ENCODE results near the gene NFATC4. TPM values are rescaled to one million over a fixed set of nuclear protein-coding genes. Genes with fewer than 3 reads are reported as not detected.
"Not testable (repeated sequence)": the region's sequence is repeated elsewhere in the genome, so short reads cannot be mapped to it uniquely, and the experiment has no call there.

The NFATC4 gene
- total and polyA plus RNA-seq, 2 of the 4 experiments (the other 2 are of a cell fraction) = 15.6 to 35.8 TPM

DNA sequence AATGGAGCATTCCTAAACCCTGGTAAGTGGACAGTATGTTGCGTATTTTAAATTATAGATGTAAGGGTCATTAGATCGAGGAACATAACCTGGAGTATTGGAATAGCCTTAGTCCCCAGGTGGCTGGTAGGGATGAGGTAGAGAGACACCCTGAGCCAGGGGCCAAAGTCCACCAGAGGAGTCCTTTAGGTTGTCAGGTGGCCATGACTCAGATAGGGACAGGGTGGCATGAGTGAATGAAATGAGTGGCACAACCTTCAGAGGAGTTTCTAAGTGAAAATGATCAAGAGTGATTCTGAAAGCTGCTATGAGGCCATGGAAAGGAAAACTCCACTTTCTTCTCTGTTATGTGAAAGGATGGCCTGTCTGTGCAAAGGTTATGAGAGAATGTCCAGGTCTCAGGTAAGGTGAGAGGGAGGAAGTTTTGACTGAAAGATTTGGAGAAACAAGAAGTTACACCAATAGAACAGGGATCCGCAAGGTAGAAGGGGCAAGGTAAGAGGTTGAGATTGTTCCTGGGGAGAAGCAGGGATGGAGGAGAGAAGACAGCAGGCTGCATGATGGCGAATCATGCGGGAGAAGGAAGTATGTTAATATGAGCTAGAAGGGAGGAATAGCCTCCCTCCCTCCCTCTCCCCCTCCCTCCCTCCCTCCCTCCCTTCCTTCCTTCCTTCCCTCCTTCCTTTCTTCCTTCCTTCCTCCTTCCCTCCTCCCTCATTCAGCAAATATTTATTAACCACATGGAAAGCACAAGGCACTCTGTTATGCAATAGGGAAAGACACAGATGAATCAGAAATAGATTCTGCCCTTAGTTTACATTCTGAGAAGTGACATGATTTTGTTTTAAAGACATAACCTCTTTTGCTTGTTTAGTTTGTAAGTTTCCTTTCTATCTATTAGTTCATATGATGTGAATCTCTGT, 14.2 kb upstream of the NFATC4 start:
- intact Hi-C loops (cut with micrococcal nuclease) = loop anchor here (1.0 kb wide), 1 partner anchor 11 kb away; no protein-coding TSS in a partner anchor
- peak overlapping the region; percentile 40; the same call in 1 of the 2 replicates for H3K4ac ChIP-seq (ENCODE audit: low read depth, low read length)
- H3K56ac ChIP-seq (ENCODE audit: extremely low read depth, insufficient read depth, low read length) = no peak overlapping the region
- TF ChIP-seq CEBPB (IDR thresholded peaks at IDR 0.05; ENCODE audit: low read depth, low read length) (peak; percentile 97), MAFK (IDR thresholded peaks at IDR 0.05; ENCODE audit: low read depth, low read length) (no peak), FOS (IDR thresholded peaks at IDR 0.05; ENCODE audit: low read depth, low read length) (peak; percentile 46; the same call in 1 of the 2 replicates)
- peaks cover 9% of the 10 kb centered on the region for H3K4me1 ChIP-seq (ENCODE audit: control insufficient read depth, insufficient read depth, low read length)
- H2BK15ac ChIP-seq (ENCODE audit: low read depth, low read length) = 0 out of 3 replicates have a peak overlapping the region, but pooled peaks have one; percentile 20
- in situ Hi-C loops (cut with MboI; ENCODE audit: low sequenced_read_pairs) = no loop called here
- no peak overlapping the region for H3K14ac ChIP-seq (replicated peaks; ENCODE audit: low read depth, low read length)
- peak overlapping the region; percentile 14; the same call in 1 of the 2 replicates for H4K91ac ChIP-seq (ENCODE audit: insufficient read depth, low read depth, low read length)
- BruUV-seq (replicated peaks) = no TSS peak
- H3K23ac ChIP-seq (ENCODE audit: low read depth, low read length) = no peak overlapping the region
- H3K4me3 ChIP-seq (ENCODE audit: insufficient read depth, low read depth, low read length) = no peak overlapping the region
- no peaks in the 10 kb centered on the region for H3K36me3 ChIP-seq (ENCODE audit: control insufficient read depth, insufficient read depth, low read length)
- peaks cover 3% of the 10 kb centered on the region; the same call in 1 of the 2 replicates for H3K9me1 ChIP-seq (ENCODE audit: insufficient read depth, low read length)
- no peaks in the 10 kb centered on the region for H3K79me1 ChIP-seq (ENCODE audit: low read depth in 1 of 2, low read length in 2 of 2)
- H3K9me3 ChIP-seq (ENCODE audit: control insufficient read depth, insufficient read depth, low read length) = no peaks in the 10 kb centered on the region
- POLR2A ChIA-PET (ENCODE audit: unreplicated experiment) = no interaction called here
- peaks cover 12% of the 10 kb centered on the region for H3K27me3 ChIP-seq (ENCODE audit: control insufficient read depth, insufficient read depth, low read length)
- peak overlapping the region; percentile 5 for H2BK5ac ChIP-seq (ENCODE audit: low read depth, low read length, poor library complexity, severe bottlenecking)
- no peaks in the 10 kb centered on the region for H4K20me1 ChIP-seq (ENCODE audit: insufficient read depth, low read length)
- no peak overlapping the region for H4K5ac ChIP-seq (ENCODE audit: low read depth, low read length)
- H2AFZ ChIP-seq (replicated peaks; ENCODE audit: low read length, poor library complexity) = no peak overlapping the region
- no peak overlapping the region for H3K27ac ChIP-seq (ENCODE audit: insufficient read depth, low read length)
- H2BK120ac ChIP-seq (ENCODE audit: low read depth, low read length) = 0 out of 2 replicates have a peak overlapping the region, but pooled peaks have one; percentile 60
- peak overlapping the region; percentile 77 for H3K18ac ChIP-seq (ENCODE audit: low read depth, low read length)
- no peak overlapping the region for H3K9ac ChIP-seq (ENCODE audit: low read depth, low read length)
- WGBS, 2 experiments (ENCODE audit: extremely low coverage in 2 of 2, insufficient read length in 1 of 2) = 100% methylated on average over 2 of the region's 5 CpGs; no CpG with 5 or more reads in 1 of the 2 experiments
- H3K4me2 ChIP-seq (ENCODE audit: low read depth, low read length) = peak overlapping the region; percentile 18; the same call in 1 of the 2 replicates
- no peak overlapping the region for H2AK9ac ChIP-seq (replicated peaks; ENCODE audit: low read depth, low read length, poor library complexity)
- CTCF ChIA-PET = interaction anchor here (0.6 kb wide), 2 partner anchors 20 to 82 kb away, joined by 4 to 8 read pairs; no protein-coding TSS in a partner anchor
- dilution Hi-C loops (cut with HindIII; ENCODE audit: low sequenced_read_pairs, unreplicated experiment) = no loop called here
- H2BK20ac ChIP-seq (ENCODE audit: low read depth, low read length) = peak overlapping the region; percentile 64; the same call in 1 of the 2 replicates
- H4K8ac ChIP-seq (ENCODE audit: low read depth in 2 of 2, low read length in 2 of 2) = no peak overlapping the region
- DNase-seq (peak; percentile 81), ATAC-seq (ENCODE audit: low read depth) (peak; percentile 64)
- peak overlapping the region; percentile 49 for H2AK5ac ChIP-seq (ENCODE audit: low read depth, low read length)

DNA sequence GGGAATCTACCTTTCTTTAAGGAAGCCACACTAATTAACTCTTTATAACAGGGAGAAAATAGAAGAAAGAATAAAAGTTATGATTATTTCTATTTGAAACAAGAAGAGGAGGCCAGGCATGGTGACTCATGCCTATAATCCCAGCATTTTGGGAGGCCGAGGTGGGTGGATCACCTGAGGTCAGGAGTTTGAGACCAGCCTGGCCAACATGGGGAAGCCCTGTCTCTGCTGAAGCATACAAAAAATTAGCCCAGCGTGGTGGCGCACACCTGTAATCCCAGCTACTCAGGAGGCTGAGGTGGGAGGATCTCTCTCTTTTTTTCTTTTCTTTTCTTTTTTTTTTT, 13.5 kb upstream of the NFATC4 start:
- intact Hi-C loops (cut with micrococcal nuclease) = loop anchor here (1.0 kb wide), 1 partner anchor 11 kb away; no protein-coding TSS in a partner anchor
- H3K4me2 ChIP-seq (ENCODE audit: low read depth, low read length); H3K14ac ChIP-seq (replicated peaks; ENCODE audit: low read depth, low read length); H3K4ac ChIP-seq (ENCODE audit: low read depth, low read length); H4K8ac ChIP-seq (ENCODE audit: low read depth in 2 of 2, low read length in 2 of 2); H2BK120ac ChIP-seq (ENCODE audit: low read depth, low read length); H4K20me1 ChIP-seq (ENCODE audit: insufficient read depth, low read length); H2BK15ac ChIP-seq (ENCODE audit: low read depth, low read length); in situ Hi-C loops (cut with MboI; ENCODE audit: low sequenced_read_pairs); H2AFZ ChIP-seq (replicated peaks; ENCODE audit: low read length, poor library complexity); H4K91ac ChIP-seq (ENCODE audit: insufficient read depth, low read depth, low read length); ATAC-seq (ENCODE audit: low read depth); H2BK20ac ChIP-seq (ENCODE audit: low read depth, low read length); DNase-seq; H3K4me3 ChIP-seq (ENCODE audit: insufficient read depth, low read depth, low read length); H4K5ac ChIP-seq (ENCODE audit: low read depth, low read length); H3K36me3 ChIP-seq (ENCODE audit: control insufficient read depth, insufficient read depth, low read length); H3K9me3 ChIP-seq (ENCODE audit: control insufficient read depth, insufficient read depth, low read length); BruUV-seq (replicated peaks); H3K27me3 ChIP-seq (ENCODE audit: control insufficient read depth, insufficient read depth, low read length); POLR2A ChIA-PET (ENCODE audit: unreplicated experiment); H3K9me1 ChIP-seq (ENCODE audit: insufficient read depth, low read length); H3K4me1 ChIP-seq (ENCODE audit: control insufficient read depth, insufficient read depth, low read length); H2AK9ac ChIP-seq (replicated peaks; ENCODE audit: low read depth, low read length, poor library complexity); H3K9ac ChIP-seq (ENCODE audit: low read depth, low read length); H3K18ac ChIP-seq (ENCODE audit: low read depth, low read length); H3K79me1 ChIP-seq (ENCODE audit: low read depth in 1 of 2, low read length in 2 of 2); H3K23ac ChIP-seq (ENCODE audit: low read depth, low read length); dilution Hi-C loops (cut with HindIII; ENCODE audit: low sequenced_read_pairs, unreplicated experiment); H3K56ac ChIP-seq (ENCODE audit: extremely low read depth, insufficient read depth, low read length): not testable (repeated sequence)
- WGBS, 2 experiments (ENCODE audit: extremely low coverage in 2 of 2, insufficient read length in 1 of 2) = no CpG with 5 or more reads among the region's 3 CpGs
- H3K27ac ChIP-seq (ENCODE audit: insufficient read depth, low read length) = peak overlapping the region; percentile 71; the same call in 1 of the 2 replicates
- CTCF ChIA-PET = interaction anchor here (0.6 kb wide), 2 partner anchors 21 to 81 kb away, joined by 4 to 8 read pairs; no protein-coding TSS in a partner anchor
- 0 out of 2 replicates have a peak overlapping the region, but pooled peaks have one; percentile 36 for H2AK5ac ChIP-seq (ENCODE audit: low read depth, low read length)
- H2BK5ac ChIP-seq (ENCODE audit: low read depth, low read length, poor library complexity, severe bottlenecking) = peak overlapping the region; percentile 5

All from IMR-90 (cell line).